GM18951 (cell line): Measurements from ENCODE around the gene CCDC88A.

ENCODE experiments used
- POLR2A ChIP-seq: IDR thresholded peaks from 4 replicates; pipeline ENCODE4 v1.6.1; 2011; ENCODE audit warnings: mild to moderate bottlenecking; ENCODE audit not compliant: insufficient read length, insufficient read depth; ENCODE audit errors: extremely low read depth
- in situ Hi-C: fragments of 300-500 bp; cut with MboI; formaldehyde crosslinking; loops from one replicate; pipeline ENCODE4 v1.12.0; 2022; ENCODE audit warnings: low sequenced_read_pairs, mixed read lengths, inconsistent platforms; ENCODE audit not compliant: unreplicated experiment

CCDC88A gene

GRCh38 chr2:55416786-55417568, 2.7 kb downstream of the CCDC88A start:
- in situ Hi-C loops = no loop called here

GRCh38 chr2:55415300-55415699, 4.4 kb downstream of the CCDC88A start:
- TF ChIP-seq POLR2A = no peak
- in situ Hi-C loops = no loop called here

More at GRCh38 chr2:55416786-55417568, 2.7 kb downstream of the CCDC88A start:
- TF ChIP-seq POLR2A = no peak

- in situ Hi-C loops = no loop called here
- no peak for TF ChIP-seq POLR2A
These were observed 10.5 kb downstream of the CCDC88A start for GRCh38 chr2:55408918-55409868.

GRCh38 chr2:55408098-55408882, 11.4 kb downstream of the CCDC88A start:
- no peak for TF ChIP-seq POLR2A
- in situ Hi-C loops = no loop called here

- TF ChIP-seq POLR2A = no peak
- in situ Hi-C loops = no loop called here
These were observed 14.5 kb downstream of the CCDC88A start for GRCh38 chr2:55405116-55405515.

GRCh38 chr2:55403256-55403998, 16.2 kb downstream of the CCDC88A start:
- in situ Hi-C loops = no loop called here
- TF ChIP-seq POLR2A = no peak

GRCh38 chr2:55401124-55401523, 18.5 kb downstream of the CCDC88A start:
- no peak for TF ChIP-seq POLR2A
- in situ Hi-C loops = no loop called here

GRCh38 chr2:55400332-55400731, 19.3 kb downstream of the CCDC88A start:
- in situ Hi-C loops = no loop called here
- TF ChIP-seq POLR2A = no peak

GRCh38 chr2:55399815-55400214, 19.8 kb downstream of the CCDC88A start:
- no peak for TF ChIP-seq POLR2A
- in situ Hi-C loops = no loop called here

- in situ Hi-C loops = no loop called here
- no peak for TF ChIP-seq POLR2A
These were observed 23.7 kb downstream of the CCDC88A start for GRCh38 chr2:55395724-55396605.

GRCh38 chr2:55391615-55392242, 27.9 kb downstream of the CCDC88A start:
- in situ Hi-C loops = no loop called here
- TF ChIP-seq POLR2A = no peak
